ENCODE measurements around the gene GRK6. TPM values are rescaled to one million over a fixed set of nuclear protein-coding genes. Genes with fewer than 3 reads are reported as not detected.

Gene GRK6
- total RNA-seq, 1 experiment from 2014 or later = 75.2 TPM

- H3K4me3 Mint-ChIP-seq = no peak overlapping the region
- Histone ChIP-seq H3K23me2 (ENCODE audit: insufficient read length, low read depth, low read length, poor library complexity, severe bottlenecking) (peaks cover 4% of the 10 kb centered on the region), H4K91ac (ENCODE audit: insufficient read length, low read depth, low read length) (no peak overlapping the region), H3K9ac (ENCODE audit: extremely low read depth, insufficient read length, low read length) (no peak overlapping the region), H4K20me1 (ENCODE audit: control insufficient read depth, insufficient read depth, insufficient read length) (no peaks in the 10 kb centered on the region), H3K23ac (ENCODE audit: insufficient read length, low read depth, low read length) (no peak overlapping the region), H2BK5ac (ENCODE audit: insufficient read length, low read length) (no peak overlapping the region), H3K4ac (ENCODE audit: low read depth, low read length) (no peak overlapping the region), H2BK12ac (ENCODE audit: insufficient read length, low read depth, low read length) (no peak overlapping the region), H3K9me3 (ENCODE audit: control insufficient read depth, low read depth, low read length) (no peaks in the 10 kb centered on the region), H4K5ac (ENCODE audit: insufficient read length, low read depth, low read length) (no peak overlapping the region), H2BK20ac (ENCODE audit: low read depth, low read length, poor library complexity, severe bottlenecking) (no peak overlapping the region), H3K79me1 (ENCODE audit: insufficient read depth, low read depth, low read length, poor library complexity, severe bottlenecking) (no peaks in the 10 kb centered on the region), H2AFZ (ENCODE audit: low read length) (no peak overlapping the region), H3K27ac (ENCODE audit: insufficient read length, low read depth, low read length) (no peak overlapping the region), H2BK15ac (ENCODE audit: low read depth, low read length) (no peak overlapping the region), H3T11ph (ENCODE audit: low read length) (no peak overlapping the region), H2BK120ac (ENCODE audit: low read depth, low read length, poor library complexity, severe bottlenecking) (no peak overlapping the region), H3K79me2 (ENCODE audit: insufficient read depth, low read length) (no peaks in the 10 kb centered on the region), H3K56ac (ENCODE audit: insufficient read length, low read depth, low read length) (no peak overlapping the region), H3K4me1 (ENCODE audit: insufficient read depth, low read length) (peaks cover 5% of the 10 kb centered on the region; the same call in 1 of the 2 replicates), H2AK5ac (ENCODE audit: insufficient read length, low read length) (no peak overlapping the region), H4K8ac (replicated peaks; ENCODE audit: insufficient read length, low read depth, low read length) (no peak overlapping the region), H3K18ac (ENCODE audit: insufficient read length, low read depth, low read length) (no peak overlapping the region), H3K27me3 (ENCODE audit: insufficient read depth, low read length) (no peaks in the 10 kb centered on the region), H3K4me2 (ENCODE audit: insufficient read depth, insufficient read length, low read length) (no peak overlapping the region), H3K14ac (ENCODE audit: insufficient read depth, low read length) (no peak overlapping the region; the same call in 1 of the 2 replicates)
- peak overlapping the region in 2 of 3 experiments; percentile 75 to 93; a peak in 4 of 7 replicates for H3K27ac Mint-ChIP-seq
- WGBS (ENCODE audit: extremely low coverage, insufficient read length, low lambda C conversion rate) = no CpG with 5 or more reads among the region's 54 CpGs
- TF ChIP-seq, protein P1, sequence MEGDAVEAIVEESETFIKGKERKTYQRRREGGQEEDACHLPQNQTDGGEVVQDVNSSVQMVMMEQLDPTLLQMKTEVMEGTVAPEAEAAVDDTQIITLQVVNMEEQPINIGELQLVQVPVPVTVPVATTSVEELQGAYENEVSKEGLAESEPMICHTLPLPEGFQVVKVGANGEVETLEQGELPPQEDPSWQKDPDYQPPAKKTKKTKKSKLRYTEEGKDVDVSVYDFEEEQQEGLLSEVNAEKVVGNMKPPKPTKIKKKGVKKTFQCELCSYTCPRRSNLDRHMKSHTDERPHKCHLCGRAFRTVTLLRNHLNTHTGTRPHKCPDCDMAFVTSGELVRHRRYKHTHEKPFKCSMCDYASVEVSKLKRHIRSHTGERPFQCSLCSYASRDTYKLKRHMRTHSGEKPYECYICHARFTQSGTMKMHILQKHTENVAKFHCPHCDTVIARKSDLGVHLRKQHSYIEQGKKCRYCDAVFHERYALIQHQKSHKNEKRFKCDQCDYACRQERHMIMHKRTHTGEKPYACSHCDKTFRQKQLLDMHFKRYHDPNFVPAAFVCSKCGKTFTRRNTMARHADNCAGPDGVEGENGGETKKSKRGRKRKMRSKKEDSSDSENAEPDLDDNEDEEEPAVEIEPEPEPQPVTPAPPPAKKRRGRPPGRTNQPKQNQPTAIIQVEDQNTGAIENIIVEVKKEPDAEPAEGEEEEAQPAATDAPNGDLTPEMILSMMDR (conservative IDR thresholded peaks at IDR 0.05) = no peak
- H3K36me3 Mint-ChIP-seq (ENCODE audit: insufficient read depth in 1 of 3, low read depth in 3 of 3) = peaks cover 38 to 64% (median 59%) of the 10 kb centered on the region in 3 experiments
- peaks cover 20 to 43% of the 10 kb centered on the region in 2 experiments for H3K4me1 Mint-ChIP-seq
- no peak for DNase-seq
- no peaks in the 10 kb centered on the region; a peak in 1 of 5 replicates for H3K9me3 Mint-ChIP-seq
- H3K27me3 Mint-ChIP-seq (ENCODE audit: low read depth) = no peaks in the 10 kb centered on the region
Measured at GRCh38 chr5:177491983-177492746, 65.7 kb downstream of the GRK6 start.

Other genes with a start within 250 kb of the GRK6 start
- 17.6 and 18.6 TPM in 2 replicates for gene RAB24, start 123.0 kb upstream of the GRK6 start, total RNA-seq (2021)
- 212 and 213 TPM in 2 replicates for gene PRELID1, start 122.9 kb upstream of the GRK6 start, total RNA-seq (2021)
- gene MXD3, start 114.8 kb upstream of the GRK6 start, total RNA-seq (2021) = 9.8 and 10.9 TPM in 2 replicates
- 105 and 106 TPM in 2 replicates for gene LMAN2, start 75.0 kb upstream of the GRK6 start, total RNA-seq (2021)
- gene RGS14, start 68.8 kb upstream of the GRK6 start, total RNA-seq (2021) = 12.3 and 16.4 TPM in 2 replicates
- gene SLC34A1, start 42.2 kb upstream of the GRK6 start, total RNA-seq (2021) = not detected in 2 replicates
- gene PFN3, start 26.0 kb upstream of the GRK6 start, total RNA-seq (2021) = not detected in 2 replicates
- 2.3 and 3.5 TPM in 2 replicates for gene F12, start 17.1 kb upstream of the GRK6 start, total RNA-seq (2021)
- gene PRR7, start 20.1 kb downstream of the GRK6 start, total RNA-seq (2021) = 9.6 and 10.2 TPM in 2 replicates
- 339 and 340 TPM in 2 replicates for gene DBN1, start 47.0 kb downstream of the GRK6 start, total RNA-seq (2021)
- 134 and 137 TPM in 2 replicates for gene PDLIM7, start 70.9 kb downstream of the GRK6 start, total RNA-seq (2021)
- gene DOK3, start 83.2 kb downstream of the GRK6 start, total RNA-seq (2021) = 15.9 and 16.4 TPM in 2 replicates
- 125 and 133 TPM in 2 replicates for gene DDX41, start 90.3 kb downstream of the GRK6 start, total RNA-seq (2021)
- 65.0 and 71.5 TPM in 2 replicates for gene FAM193B, start 127.9 kb downstream of the GRK6 start, total RNA-seq (2021)
- 155 and 156 TPM in 2 replicates for gene TMED9, start 165.5 kb downstream of the GRK6 start, total RNA-seq (2021)
- gene B4GALT7, start 173.5 kb downstream of the GRK6 start, total RNA-seq (2021) = 26.3 TPM in 2 replicates